Smooth muscle cell (in vitro differentiated cells): Measurements from ENCODE around the gene HMX3. TPM values are rescaled to one million over a fixed set of nuclear protein-coding genes. Genes with fewer than 3 reads are reported as not detected.

Source experiments
- DNase-seq: peaks from one replicate; lab custom pipeline; 2025; ENCODE audit not compliant: unreplicated experiment; lab: John Stamatoyannopoulos, UW
- H2AFZ ChIP-seq: fragments of 200-600 bp; sonication (generic); 2 replicates; pipeline ENCODE4 v1.6.0; 2016; ENCODE audit warnings: antibody characterized with exemption, low read depth, mild to moderate bottlenecking
- H3F3A ChIP-seq: fragments of 200-600 bp; sonication (generic); 2 replicates; pipeline ENCODE4 v1.6.0; 2017; ENCODE audit warnings: antibody characterized with exemption, low read depth
- H3K27ac ChIP-seq: fragments of 200-600 bp; sonication (generic); 2 replicates; pipeline ENCODE4 v1.5.1; 2016; ENCODE audit warnings: low read depth, mild to moderate bottlenecking
- H3K27me3 ChIP-seq: fragments of 200-600 bp; sonication (generic); 2 replicates; pipeline ENCODE4 v1.6.1; 2016; ENCODE audit warnings: low read depth, mild to moderate bottlenecking
- H3K36me3 ChIP-seq: fragments of 200-600 bp; sonication (generic); 2 replicates; pipeline ENCODE4 v1.5.1; 2016; ENCODE audit warnings: low read depth
- H3K4me1 ChIP-seq: fragments of 200-600 bp; sonication (generic); 2 replicates; pipeline ENCODE4 v1.5.1; 2016; ENCODE audit warnings: low read depth
- H3K4me2 ChIP-seq: fragments of 200-600 bp; sonication (generic); 2 replicates; pipeline ENCODE4 v1.6.0; 2016; ENCODE audit warnings: mild to moderate bottlenecking
- H3K4me3 ChIP-seq: fragments of 200-600 bp; sonication (generic); 2 replicates; pipeline ENCODE4 v1.5.1; 2016; ENCODE audit warnings: mild to moderate bottlenecking
- H3K79me2 ChIP-seq: fragments of 200-600 bp; sonication (generic); 2 replicates; pipeline ENCODE4 v1.6.0; 2016; ENCODE audit warnings: low read depth, mild to moderate bottlenecking
- H3K9ac ChIP-seq: fragments of 200-600 bp; sonication (generic); 2 replicates; pipeline ENCODE4 v1.6.0; 2016; ENCODE audit warnings: low read depth
- H3K9me3 ChIP-seq: fragments of 200-600 bp; sonication (generic); replicated peaks from 2 replicates; pipeline ENCODE4 v1.5.1; 2016; ENCODE audit warnings: low read depth
- H4K20me1 ChIP-seq: fragments of 200-600 bp; sonication (generic); 2 replicates; pipeline ENCODE4 v1.6.0; 2016; ENCODE audit warnings: low read depth
- WGBS: methylation state at CpG from one replicate; pipeline ENCODE4 v1.1.7; 2016; ENCODE audit warnings: low lambda C conversion rate; 5-methylcytosine and 5-hydroxymethylcytosine counted together
- polyA plus RNA-seq: library from polyadenylated mRNA; unstranded; fragments of >200 nt; fragmentation: Nextera tagmentation; extraction: Ambion mirVana; gene quantifications from 2 replicates; pipeline ENCODE4 v1.2.1, GENCODE V29; 2016
- total RNA-seq: library from RNA; depleted of rRNA; stranded (reverse); fragments of >200 nt; gene quantifications from 2 replicates; pipeline ENCODE4 v1.2.3, GENCODE V29; 2014
- TF ChIP-seq, protein P1 (sequence below): fragments of 200-600 bp; sonication (generic); IDR thresholded peaks from 2 replicates; pipeline ENCODE4 v1.5.1; 2017; ENCODE audit warnings: borderline replicate concordance, mild to moderate bottlenecking, antibody characterized with exemption; ENCODE audit not compliant: insufficient read depth, poor library complexity, severe bottlenecking

HMX3 gene
- total and polyA plus RNA-seq, 2 experiments from 2014 or later, result not detected

DNA sequence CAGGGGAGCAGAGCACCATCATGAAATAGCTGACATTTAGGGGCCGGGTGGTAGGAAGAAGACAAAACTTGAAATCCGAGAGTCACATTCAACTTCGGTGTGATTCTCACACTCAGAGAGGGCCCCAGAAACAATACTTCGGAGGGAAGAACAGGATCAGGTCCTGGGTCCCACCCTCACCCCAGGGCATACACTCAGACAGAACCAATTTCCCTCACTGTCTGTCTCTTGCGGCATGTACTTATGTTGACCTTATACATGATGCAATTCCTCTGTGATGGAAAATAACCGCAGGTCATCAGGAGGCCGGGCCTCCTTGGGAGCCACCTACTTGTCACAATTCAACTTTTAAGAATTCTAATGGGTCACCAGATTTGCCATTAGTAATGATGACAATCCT, 26.3 kb upstream of the HMX3 start:
- Histone ChIP-seq H3K36me3 (no peaks in the 10 kb centered on the region), H3K4me3 (no peak overlapping the region), H3F3A (no peaks in the 10 kb centered on the region), H4K20me1 (no peaks in the 10 kb centered on the region), H3K27me3 (peaks cover 17% of the 10 kb centered on the region), H2AFZ (no peak overlapping the region), H3K9ac (no peak overlapping the region), H3K79me2 (no peaks in the 10 kb centered on the region), H3K9me3 (no peaks in the 10 kb centered on the region), H3K4me1 (no peaks in the 10 kb centered on the region), H3K27ac (no peak overlapping the region), H3K4me2 (no peak overlapping the region)
- TF ChIP-seq, protein P1, sequence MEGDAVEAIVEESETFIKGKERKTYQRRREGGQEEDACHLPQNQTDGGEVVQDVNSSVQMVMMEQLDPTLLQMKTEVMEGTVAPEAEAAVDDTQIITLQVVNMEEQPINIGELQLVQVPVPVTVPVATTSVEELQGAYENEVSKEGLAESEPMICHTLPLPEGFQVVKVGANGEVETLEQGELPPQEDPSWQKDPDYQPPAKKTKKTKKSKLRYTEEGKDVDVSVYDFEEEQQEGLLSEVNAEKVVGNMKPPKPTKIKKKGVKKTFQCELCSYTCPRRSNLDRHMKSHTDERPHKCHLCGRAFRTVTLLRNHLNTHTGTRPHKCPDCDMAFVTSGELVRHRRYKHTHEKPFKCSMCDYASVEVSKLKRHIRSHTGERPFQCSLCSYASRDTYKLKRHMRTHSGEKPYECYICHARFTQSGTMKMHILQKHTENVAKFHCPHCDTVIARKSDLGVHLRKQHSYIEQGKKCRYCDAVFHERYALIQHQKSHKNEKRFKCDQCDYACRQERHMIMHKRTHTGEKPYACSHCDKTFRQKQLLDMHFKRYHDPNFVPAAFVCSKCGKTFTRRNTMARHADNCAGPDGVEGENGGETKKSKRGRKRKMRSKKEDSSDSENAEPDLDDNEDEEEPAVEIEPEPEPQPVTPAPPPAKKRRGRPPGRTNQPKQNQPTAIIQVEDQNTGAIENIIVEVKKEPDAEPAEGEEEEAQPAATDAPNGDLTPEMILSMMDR, result no peak
- DNase-seq, result no peak
- 65% methylated on average over 7 of the region's 7 CpGs for WGBS

DNA sequence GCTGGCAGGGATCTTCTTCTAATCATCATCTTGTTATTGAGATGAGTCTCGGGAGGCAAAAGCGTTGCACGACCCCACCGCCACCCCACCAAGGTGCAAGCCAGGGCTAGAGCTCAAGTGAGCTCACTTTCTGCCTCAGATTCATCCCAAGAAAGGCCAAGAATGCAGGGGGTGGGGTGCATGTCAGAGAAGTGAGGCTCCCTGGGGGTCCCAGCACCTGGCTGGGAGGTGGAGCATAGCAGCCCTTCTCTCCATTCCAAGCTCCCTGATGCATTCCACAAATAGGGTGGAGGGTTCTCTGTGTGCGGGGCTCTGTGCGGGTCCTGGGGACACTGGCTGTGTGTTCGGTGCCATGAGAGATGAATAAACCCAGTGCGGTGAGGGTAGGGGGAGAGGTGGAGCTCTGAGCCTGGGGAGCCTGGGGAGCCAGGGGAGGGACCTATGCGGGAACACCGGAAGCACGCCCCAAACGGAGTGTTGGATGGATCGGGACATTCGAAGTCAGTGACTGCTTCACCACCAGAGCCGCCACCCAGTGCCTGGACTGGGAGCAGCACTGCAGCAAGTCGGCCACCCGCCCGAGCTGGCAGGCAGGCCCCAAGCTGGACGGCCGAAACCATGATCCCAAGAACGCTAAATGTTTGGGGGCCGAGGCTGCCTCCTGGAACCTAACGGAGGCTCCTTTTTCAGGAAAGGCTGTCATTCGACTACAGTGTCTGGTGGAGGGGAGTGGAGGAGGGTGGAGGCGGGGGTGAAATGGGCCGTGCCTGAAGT, 17.9 kb upstream of the HMX3 start:
- Histone ChIP-seq H3K27ac (no peak overlapping the region), H3K4me3 (no peak overlapping the region), H4K20me1 (no peaks in the 10 kb centered on the region), H3K36me3 (no peaks in the 10 kb centered on the region), H3K4me1 (no peaks in the 10 kb centered on the region), H3K4me2 (no peak overlapping the region), H2AFZ (no peak overlapping the region), H3K9me3 (no peaks in the 10 kb centered on the region), H3K9ac (no peak overlapping the region), H3K79me2 (no peaks in the 10 kb centered on the region), H3F3A (no peaks in the 10 kb centered on the region), H3K27me3 (peaks cover 77% of the 10 kb centered on the region)
- no peak for DNase-seq
- 42% methylated on average over 26 of the region's 26 CpGs for WGBS
- TF ChIP-seq, protein P1, result no peak

DNA sequence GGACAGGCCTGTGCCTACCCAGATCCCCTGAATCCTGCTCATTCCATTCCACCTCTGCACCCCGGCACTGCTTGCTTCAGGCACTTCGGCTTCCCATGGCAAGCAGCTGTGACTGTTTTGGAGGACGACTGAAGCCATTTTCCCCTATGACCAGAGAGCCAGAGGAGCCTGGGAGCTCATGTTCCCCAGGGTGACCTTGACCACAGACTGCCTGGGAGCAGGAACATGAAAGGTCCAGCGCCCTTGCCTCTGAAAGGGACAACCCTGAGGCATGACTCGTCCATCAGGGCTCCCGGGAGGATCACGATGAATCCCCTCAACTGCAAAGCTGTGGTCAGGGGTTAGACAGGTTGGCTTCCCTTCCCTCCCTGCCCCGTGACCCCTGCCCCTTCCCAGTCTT, 16.7 kb upstream of the HMX3 start:
- Histone ChIP-seq H3K4me3 (no peak overlapping the region), H3F3A (no peaks in the 10 kb centered on the region), H3K36me3 (no peaks in the 10 kb centered on the region), H4K20me1 (no peaks in the 10 kb centered on the region), H3K27ac (no peak overlapping the region), H3K9me3 (no peaks in the 10 kb centered on the region), H3K27me3 (peaks cover 81% of the 10 kb centered on the region), H3K79me2 (no peaks in the 10 kb centered on the region), H3K4me2 (no peak overlapping the region), H3K9ac (no peak overlapping the region), H3K4me1 (no peaks in the 10 kb centered on the region), H2AFZ (no peak overlapping the region)
- 86% methylated on average over 8 of the region's 8 CpGs for WGBS
- no peak for DNase-seq
- TF ChIP-seq, protein P1, result no peak

DNA sequence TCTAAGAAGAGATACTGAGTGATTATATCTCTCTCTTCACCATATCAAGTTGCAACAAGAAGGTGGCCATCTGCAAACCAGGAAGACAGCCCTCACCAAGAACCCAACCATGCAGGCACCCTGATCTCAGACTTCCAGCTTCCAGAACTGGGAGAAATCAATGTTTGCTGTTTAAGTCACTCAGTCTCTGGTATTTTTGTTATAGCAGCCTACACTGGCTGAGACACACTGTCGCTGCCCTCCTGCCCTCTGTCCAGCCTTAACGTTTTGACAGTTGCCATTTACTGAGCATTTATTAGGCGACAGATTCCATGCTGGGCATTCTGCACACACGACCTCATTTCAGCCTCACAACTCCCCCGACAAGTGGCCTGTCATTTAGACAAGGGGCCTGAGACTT, 9.5 kb upstream of the HMX3 start:
- peaks cover 92% of the 10 kb centered on the region for H3K27me3 ChIP-seq
- no peak overlapping the region for H3K4me3 ChIP-seq
- no peak for DNase-seq
- H3K4me2 ChIP-seq, result no peak overlapping the region
- H3K36me3 ChIP-seq, result no peaks in the 10 kb centered on the region
- 74% methylated on average over 5 of the region's 5 CpGs for WGBS
- no peaks in the 10 kb centered on the region for H3F3A ChIP-seq
- H3K9ac ChIP-seq, result no peak overlapping the region
- no peaks in the 10 kb centered on the region for H3K4me1 ChIP-seq
- no peak overlapping the region for H2AFZ ChIP-seq
- H3K79me2 ChIP-seq, result no peaks in the 10 kb centered on the region
- TF ChIP-seq, protein P1, result no peak
- H3K9me3 ChIP-seq, result no peaks in the 10 kb centered on the region
- no peak overlapping the region for H3K27ac ChIP-seq
- H4K20me1 ChIP-seq, result no peaks in the 10 kb centered on the region
